Measurements from ENCODE around the gene ADCY7. TPM values are rescaled to one million over a fixed set of nuclear protein-coding genes. Genes with fewer than 3 reads are reported as not detected.

Gene ADCY7
- total RNA-seq, 2 donors from 2014 or later, result 187 to 203 TPM

DNA sequence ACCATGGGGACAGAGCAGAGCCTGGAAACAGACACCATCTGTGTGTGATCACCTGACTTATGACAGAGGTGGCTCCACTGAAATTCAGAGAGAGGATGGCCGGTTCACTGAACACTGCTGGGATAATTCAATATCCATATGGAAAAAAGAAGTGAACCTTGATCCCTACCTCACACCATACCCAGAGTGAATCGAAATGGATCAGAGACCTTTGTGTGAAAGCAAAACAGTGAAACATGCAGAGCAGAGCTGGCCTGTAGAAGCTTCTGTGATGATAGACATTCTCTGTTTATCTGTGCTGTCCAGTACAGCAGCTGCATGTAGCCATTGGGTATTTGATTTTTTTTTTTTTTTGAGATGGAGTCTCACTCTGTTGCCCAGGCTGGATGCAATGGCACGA, 20.3 kb downstream of the ADCY7 start:
- H3K9me3 ChIP-seq (ENCODE audit: control insufficient read depth, low read length, poor library complexity, severe bottlenecking), result no peaks in the 10 kb centered on the region
- no peak overlapping the region for H3K4me3 Mint-ChIP-seq
- H3K36me3 Mint-ChIP-seq (ENCODE audit: low read depth), result peaks cover 4% of the 10 kb centered on the region
- H3K27me3 Mint-ChIP-seq, result no peaks in the 10 kb centered on the region
- DNase-seq (no peak), ATAC-seq (no peak)
- peak overlapping the region; percentile 8 for H3K27ac Mint-ChIP-seq
- peaks cover 36% of the 10 kb centered on the region for H3K4me1 Mint-ChIP-seq

GRCh38 chr16:50288026-50288425, 21.7 kb downstream of the ADCY7 start:
- Mint-ChIP-seq H3K4me1 (peaks cover 30% of the 10 kb centered on the region), H3K27ac (no peak overlapping the region), H3K27me3 (no peaks in the 10 kb centered on the region), H3K36me3 (ENCODE audit: low read depth) (peaks cover 4% of the 10 kb centered on the region), H3K4me3 (no peak overlapping the region)
- H3K9me3 ChIP-seq (ENCODE audit: control insufficient read depth, low read length, poor library complexity, severe bottlenecking), result no peaks in the 10 kb centered on the region
- DNase-seq (no peak), ATAC-seq (no peak)

DNA sequence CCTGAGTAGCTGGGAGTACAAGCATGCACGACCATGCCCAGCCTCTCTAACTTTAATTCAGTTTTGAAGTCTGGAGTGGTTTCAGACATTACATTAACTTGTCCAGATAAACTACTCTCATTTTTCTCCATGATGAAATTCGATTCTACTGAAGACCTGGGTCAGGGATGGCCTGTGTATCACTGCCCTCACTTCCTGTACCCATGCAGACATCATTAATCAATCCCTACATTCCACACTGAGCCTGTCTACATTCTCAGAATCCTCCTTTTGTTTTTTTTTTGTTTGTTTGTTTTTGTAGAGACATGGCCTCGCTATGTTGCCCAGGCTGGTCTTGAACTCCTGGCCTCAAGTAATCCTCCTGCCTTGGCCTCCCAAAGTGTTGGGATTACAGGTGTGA, 22.6 kb downstream of the ADCY7 start:
- H3K9me3 ChIP-seq (ENCODE audit: control insufficient read depth, low read length, poor library complexity, severe bottlenecking), result no peaks in the 10 kb centered on the region
- H3K27me3 Mint-ChIP-seq, result no peaks in the 10 kb centered on the region
- H3K36me3 Mint-ChIP-seq (ENCODE audit: low read depth), result peaks cover 4% of the 10 kb centered on the region
- peak overlapping the region; percentile 87 for H3K27ac Mint-ChIP-seq
- DNase-seq (no peak), ATAC-seq (no peak)
- H3K4me1 Mint-ChIP-seq, result peaks cover 23% of the 10 kb centered on the region
- H3K4me3 Mint-ChIP-seq, result no peak overlapping the region

- ATAC-seq, result no peak
- no peaks in the 10 kb centered on the region for H3K9me3 ChIP-seq (ENCODE audit: control insufficient read depth, low read length, poor library complexity, severe bottlenecking)
- DNase-seq, result no peak
- Mint-ChIP-seq H3K27ac (peak overlapping the region; percentile 87), H3K4me3 (no peak overlapping the region), H3K4me1 (peaks cover 17% of the 10 kb centered on the region), H3K27me3 (no peaks in the 10 kb centered on the region), H3K36me3 (ENCODE audit: low read depth) (peaks cover 4% of the 10 kb centered on the region)
Observed at GRCh38 chr16:50289950-50290764, 23.8 kb downstream of the ADCY7 start.

- Mint-ChIP-seq H3K27ac (peak overlapping the region; percentile 11), H3K36me3 (ENCODE audit: low read depth) (peaks cover 5% of the 10 kb centered on the region), H3K4me1 (peaks cover 16% of the 10 kb centered on the region), H3K27me3 (no peaks in the 10 kb centered on the region), H3K4me3 (no peak overlapping the region)
- no peaks in the 10 kb centered on the region for H3K9me3 ChIP-seq (ENCODE audit: control insufficient read depth, low read length, poor library complexity, severe bottlenecking)
- no peak for DNase-seq
- ATAC-seq, result no peak
Observed at GRCh38 chr16:50290856-50291255, 24.5 kb downstream of the ADCY7 start.

DNA sequence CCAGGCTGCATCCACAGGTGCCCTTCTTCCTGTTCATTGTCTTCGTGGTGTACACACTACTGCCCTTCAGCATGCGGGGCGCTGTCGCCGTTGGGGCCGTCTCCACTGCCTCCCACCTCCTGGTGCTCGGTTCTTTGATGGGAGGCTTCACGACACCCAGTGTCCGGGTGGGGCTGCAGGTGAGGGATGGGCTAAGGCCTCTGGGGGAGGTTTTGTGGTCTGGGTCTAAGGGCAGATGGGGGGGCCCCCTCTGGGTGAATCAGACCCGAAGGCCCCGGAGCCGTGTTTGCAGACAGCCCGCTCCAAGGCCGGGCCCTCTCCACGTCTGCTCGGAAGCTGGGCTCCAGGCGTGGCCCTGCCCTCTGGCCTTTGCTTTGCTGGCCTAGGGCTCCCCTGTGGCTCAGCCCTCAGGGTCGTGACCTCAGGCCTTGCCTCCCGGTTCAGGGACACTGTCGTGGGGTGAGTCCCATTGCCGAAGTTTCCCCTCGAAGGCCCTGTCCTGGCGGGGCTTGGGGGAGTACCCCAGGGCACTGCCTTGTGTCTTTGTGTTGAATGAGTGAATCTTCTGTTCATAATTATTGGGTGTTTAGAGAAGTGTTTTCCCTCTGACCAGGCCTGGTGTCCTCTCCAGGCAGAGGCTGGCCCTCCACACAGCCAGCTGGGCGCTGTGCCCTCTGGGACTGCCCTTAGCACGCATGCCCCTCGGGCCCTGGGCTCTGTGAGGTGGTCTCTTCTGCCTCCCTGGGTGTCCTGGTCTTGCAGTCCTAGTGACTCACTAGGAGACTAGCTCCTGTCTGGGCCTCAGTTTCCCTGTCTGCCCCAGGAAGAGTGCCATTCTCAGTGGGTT, 25.6 kb downstream of the ADCY7 start:
- Mint-ChIP-seq H3K4me3 (no peak overlapping the region), H3K36me3 (ENCODE audit: low read depth) (peaks cover 5% of the 10 kb centered on the region), H3K27me3 (no peaks in the 10 kb centered on the region), H3K4me1 (peaks cover 15% of the 10 kb centered on the region), H3K27ac (peak overlapping the region; percentile 32)
- DNase-seq, result no peak
- H3K9me3 ChIP-seq (ENCODE audit: control insufficient read depth, low read length, poor library complexity, severe bottlenecking), result no peaks in the 10 kb centered on the region
- no peak for ATAC-seq

GRCh38 chr16:50292566-50292948, 26.2 kb downstream of the ADCY7 start:
- DNase-seq (no peak), ATAC-seq (no peak)
- peaks cover 5% of the 10 kb centered on the region for H3K36me3 Mint-ChIP-seq (ENCODE audit: low read depth)
- H3K4me3 Mint-ChIP-seq, result no peak overlapping the region
- peaks cover 15% of the 10 kb centered on the region for H3K4me1 Mint-ChIP-seq
- peak overlapping the region; percentile 32 for H3K27ac Mint-ChIP-seq
- H3K9me3 ChIP-seq (ENCODE audit: control insufficient read depth, low read length, poor library complexity, severe bottlenecking), result no peaks in the 10 kb centered on the region
- no peaks in the 10 kb centered on the region for H3K27me3 Mint-ChIP-seq

- DNase-seq (no peak), ATAC-seq (no peak)
- peaks cover 15% of the 10 kb centered on the region for H3K4me1 Mint-ChIP-seq
- H3K9me3 ChIP-seq (ENCODE audit: control insufficient read depth, low read length, poor library complexity, severe bottlenecking), result no peaks in the 10 kb centered on the region
- H3K4me3 Mint-ChIP-seq, result no peak overlapping the region
- H3K36me3 Mint-ChIP-seq (ENCODE audit: low read depth), result peaks cover 4% of the 10 kb centered on the region
- no peaks in the 10 kb centered on the region for H3K27me3 Mint-ChIP-seq
- H3K27ac Mint-ChIP-seq, result no peak overlapping the region
Observed at GRCh38 chr16:50293041-50293783, 26.9 kb downstream of the ADCY7 start.

GRCh38 chr16:50293994-50294855, 27.9 kb downstream of the ADCY7 start:
- H3K9me3 ChIP-seq (ENCODE audit: control insufficient read depth, low read length, poor library complexity, severe bottlenecking), result no peaks in the 10 kb centered on the region
- no peak for DNase-seq
- Mint-ChIP-seq H3K4me3 (no peak overlapping the region), H3K4me1 (peaks cover 15% of the 10 kb centered on the region), H3K27me3 (no peaks in the 10 kb centered on the region), H3K27ac (no peak overlapping the region), H3K36me3 (ENCODE audit: low read depth) (peaks cover 2% of the 10 kb centered on the region)
- no peak for ATAC-seq

- Mint-ChIP-seq H3K27ac (no peak overlapping the region), H3K27me3 (no peaks in the 10 kb centered on the region), H3K4me3 (no peak overlapping the region), H3K36me3 (ENCODE audit: low read depth) (peaks cover 2% of the 10 kb centered on the region), H3K4me1 (peaks cover 12% of the 10 kb centered on the region)
- DNase-seq, result peak in 1 of 3 donors; percentile 1
- ATAC-seq, result no peak
- no peaks in the 10 kb centered on the region for H3K9me3 ChIP-seq (ENCODE audit: control insufficient read depth, low read length, poor library complexity, severe bottlenecking)
Observed at GRCh38 chr16:50294955-50295354, 28.6 kb downstream of the ADCY7 start.

- Mint-ChIP-seq H3K27ac (no peak overlapping the region), H3K4me1 (peaks cover 10% of the 10 kb centered on the region), H3K27me3 (no peaks in the 10 kb centered on the region), H3K4me3 (no peak overlapping the region), H3K36me3 (ENCODE audit: low read depth) (peaks cover 4% of the 10 kb centered on the region)
- ATAC-seq, result no peak
- no peaks in the 10 kb centered on the region for H3K9me3 ChIP-seq (ENCODE audit: control insufficient read depth, low read length, poor library complexity, severe bottlenecking)
- DNase-seq, result peak in 1 of 3 donors; percentile 1
Observed at GRCh38 chr16:50295541-50296132, 29.3 kb downstream of the ADCY7 start.

- Mint-ChIP-seq H3K27me3 (no peaks in the 10 kb centered on the region), H3K27ac (peak overlapping the region; percentile 27), H3K4me3 (no peak overlapping the region), H3K36me3 (ENCODE audit: low read depth) (peaks cover 4% of the 10 kb centered on the region), H3K4me1 (peaks cover 10% of the 10 kb centered on the region)
- ATAC-seq, result no peak
- no peaks in the 10 kb centered on the region for H3K9me3 ChIP-seq (ENCODE audit: control insufficient read depth, low read length, poor library complexity, severe bottlenecking)
- no peak for DNase-seq
Observed at GRCh38 chr16:50296807-50297206, 30.5 kb downstream of the ADCY7 start.
